Activated CD4-positive, CD25-positive, alpha-beta regulatory T cell treated with anti-CD3 and anti-CD28 coated beads, Interleukin-2, amount 50 U/mL, for 16 hours (primary cell): Measurements from ENCODE around the gene LTBP3.

Experiments used
- DNase-seq: peaks from one replicate; pipeline ENCODE4 v3.0.0-alpha.2; 2020; ENCODE audit warnings: low read depth, low spot score

LTBP3 gene

GRCh38 chr11:65554057-65554818, 3.9 kb downstream of the LTBP3 start:
- no peak for DNase-seq

GRCh38 chr11:65553301-65554001, 4.7 kb downstream of the LTBP3 start:
- DNase-seq = peak; percentile 35

- no peak for DNase-seq
These were observed 5.7 kb downstream of the LTBP3 start for GRCh38 chr11:65552388-65552951.

- no peak for DNase-seq
These were observed 6.4 kb downstream of the LTBP3 start for GRCh38 chr11:65551572-65552387.

- DNase-seq = no peak
These were observed 9.1 kb downstream of the LTBP3 start for GRCh38 chr11:65549096-65549495.

DNA sequence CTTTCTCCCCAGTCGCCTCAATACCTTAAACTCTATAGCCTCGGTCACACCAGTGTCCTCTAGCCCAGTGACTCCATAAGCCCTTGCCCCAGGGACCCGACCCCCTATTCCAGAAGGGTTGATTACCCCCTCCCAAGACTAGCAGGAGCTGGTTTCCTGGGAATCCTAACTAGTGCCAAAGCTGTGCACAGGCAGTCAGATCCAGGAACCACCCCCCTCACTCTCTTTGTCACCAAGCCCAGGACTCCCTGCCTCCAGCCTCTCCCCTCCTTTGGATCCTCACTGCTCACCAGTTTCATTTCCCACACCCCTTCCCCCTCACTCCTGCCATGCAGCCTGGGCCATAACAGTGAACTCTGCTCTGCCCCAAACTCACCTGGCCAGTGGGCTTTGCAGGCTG, 9.8 kb downstream of the LTBP3 start:
- DNase-seq = no peak

- DNase-seq = no peak
These were observed 10.6 kb downstream of the LTBP3 start for GRCh38 chr11:65547446-65548125.

DNA sequence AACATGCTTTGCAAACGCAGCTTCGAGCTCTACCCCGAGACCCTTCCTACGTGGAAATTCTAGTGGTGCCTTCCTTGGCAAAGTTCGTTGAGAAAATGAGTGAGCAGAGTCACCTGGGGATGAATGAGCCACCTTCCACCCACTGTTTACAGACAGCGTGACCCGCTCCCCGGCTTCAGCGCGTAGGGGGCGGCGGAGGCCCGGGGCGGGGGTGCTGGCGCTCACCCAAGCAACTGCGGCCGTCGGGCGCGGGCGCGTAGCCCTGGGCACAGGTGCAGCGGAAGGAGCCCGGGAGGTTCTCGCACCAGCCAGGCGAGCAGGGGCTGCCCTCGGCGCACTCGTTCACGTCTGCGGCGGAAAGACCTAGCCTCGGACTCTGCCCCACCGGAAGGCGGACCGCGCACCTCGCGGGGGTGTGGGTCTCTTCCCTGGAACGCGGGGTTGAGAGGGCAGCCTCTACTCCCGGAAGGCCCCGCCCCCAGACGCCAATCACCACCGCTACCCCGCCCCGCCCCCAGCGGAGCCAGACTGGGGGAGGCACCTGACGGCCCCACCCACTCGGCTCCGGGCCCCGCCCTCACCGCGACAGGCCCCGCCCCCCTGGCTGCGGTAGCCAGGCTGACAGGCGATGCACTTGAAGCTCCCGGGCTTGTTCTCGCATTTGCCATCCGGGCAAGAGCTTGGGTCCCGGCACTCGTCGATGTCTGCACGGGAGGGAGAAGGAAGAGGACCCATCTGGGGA, 11.8 kb downstream of the LTBP3 start:
- DNase-seq = peak; percentile 93

- DNase-seq = no peak
These were observed 12.3 kb downstream of the LTBP3 start for GRCh38 chr11:65545853-65546216.

DNA sequence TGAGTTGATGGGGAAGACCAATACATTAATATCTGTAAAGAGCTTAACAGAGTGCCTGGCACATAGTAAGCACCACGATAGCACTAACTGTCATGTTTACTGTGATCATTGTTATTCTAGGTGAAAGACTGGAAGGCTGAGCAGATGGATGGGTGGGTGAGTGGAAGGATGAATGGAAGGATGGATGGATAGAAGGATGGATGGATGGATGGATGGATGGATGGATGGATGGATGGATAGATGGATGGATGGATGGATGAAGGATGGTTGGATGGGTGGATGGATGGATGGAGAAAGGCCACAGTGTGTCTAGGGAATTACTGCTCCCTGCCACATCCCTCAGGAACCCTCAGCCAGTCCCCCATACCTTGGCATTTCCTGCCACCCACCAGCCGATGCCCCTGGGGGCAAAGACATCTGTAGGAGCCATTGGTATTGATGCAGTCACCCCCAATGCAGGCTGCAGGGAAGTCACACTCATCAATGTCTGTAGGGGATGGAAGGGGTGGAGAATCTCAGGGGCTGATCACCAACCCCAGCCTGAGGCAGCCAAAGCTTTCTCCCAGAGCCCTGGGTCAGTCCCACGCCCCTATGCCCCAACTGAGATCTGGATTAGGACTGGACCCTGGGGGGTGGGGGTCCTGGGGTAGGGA, 15.3 kb downstream of the LTBP3 start:
- no peak for DNase-seq

- DNase-seq = no peak
These were observed 16.8 kb downstream of the LTBP3 start for GRCh38 chr11:65541093-65541982.

- peak; percentile 72 for DNase-seq
These were observed 17.7 kb downstream of the LTBP3 start for GRCh38 chr11:65540290-65541092.

DNA sequence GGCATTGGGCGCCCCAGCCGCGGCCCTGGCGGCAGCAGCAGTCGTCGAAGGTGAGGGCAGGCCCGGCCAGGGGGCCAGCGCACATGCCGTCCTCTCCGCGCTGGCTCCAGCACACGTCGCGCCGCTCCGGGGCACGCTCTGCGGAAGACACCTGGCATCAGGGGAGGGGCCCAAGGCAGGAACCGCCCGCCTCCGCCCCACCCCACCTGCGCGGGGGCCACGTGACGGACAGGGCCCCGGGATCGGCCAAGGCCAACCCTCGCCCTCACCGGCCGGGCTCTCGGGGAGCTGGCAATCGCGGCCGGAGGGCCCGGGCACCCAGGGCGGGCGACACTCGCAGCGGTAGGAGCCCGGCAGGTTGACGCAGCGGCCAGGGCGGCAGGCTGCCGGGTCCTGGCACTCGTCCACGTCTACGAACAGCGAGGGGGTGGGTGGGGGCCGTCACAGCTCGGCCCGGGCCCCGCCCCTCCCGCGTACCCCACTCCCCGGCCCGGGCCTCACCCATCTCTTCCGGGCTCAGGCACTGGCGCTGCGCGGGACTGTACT, 18.3 kb downstream of the LTBP3 start:
- no peak for DNase-seq

- no peak for DNase-seq
These were observed 19.0 kb downstream of the LTBP3 start for GRCh38 chr11:65538915-65539743.

DNA sequence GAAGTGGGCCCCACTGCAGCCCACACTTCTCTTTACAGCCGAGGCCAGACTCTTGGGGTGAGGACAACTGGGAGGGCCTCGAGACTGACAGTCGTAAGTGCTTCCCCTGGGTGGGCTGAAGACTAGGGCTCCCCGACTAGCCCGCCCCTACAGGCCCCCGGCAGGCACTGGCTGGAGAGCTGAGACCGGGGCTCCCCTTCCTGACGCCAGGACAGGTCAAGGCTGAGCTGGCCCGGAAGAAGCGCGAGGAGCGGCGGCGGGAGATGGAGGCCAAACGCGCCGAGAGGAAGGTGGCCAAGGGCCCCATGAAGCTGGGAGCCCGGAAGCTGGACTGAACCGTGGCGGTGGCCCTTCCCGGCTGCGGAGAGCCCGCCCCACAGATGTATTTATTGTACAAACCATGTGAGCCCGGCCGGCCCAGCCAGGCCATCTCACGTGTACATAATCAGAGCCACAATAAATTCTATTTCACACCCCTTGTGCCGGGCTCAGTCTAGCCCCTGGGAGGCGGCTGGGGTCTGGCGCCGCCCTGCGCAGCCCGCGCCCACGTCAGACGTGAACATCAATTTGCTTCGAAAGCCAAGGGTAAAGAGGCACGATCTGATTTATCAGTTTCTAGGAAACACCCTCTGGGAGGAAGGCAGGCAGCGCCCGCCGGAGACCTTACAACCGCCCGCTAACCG, 19.8 kb downstream of the LTBP3 start:
- no peak for DNase-seq

DNA sequence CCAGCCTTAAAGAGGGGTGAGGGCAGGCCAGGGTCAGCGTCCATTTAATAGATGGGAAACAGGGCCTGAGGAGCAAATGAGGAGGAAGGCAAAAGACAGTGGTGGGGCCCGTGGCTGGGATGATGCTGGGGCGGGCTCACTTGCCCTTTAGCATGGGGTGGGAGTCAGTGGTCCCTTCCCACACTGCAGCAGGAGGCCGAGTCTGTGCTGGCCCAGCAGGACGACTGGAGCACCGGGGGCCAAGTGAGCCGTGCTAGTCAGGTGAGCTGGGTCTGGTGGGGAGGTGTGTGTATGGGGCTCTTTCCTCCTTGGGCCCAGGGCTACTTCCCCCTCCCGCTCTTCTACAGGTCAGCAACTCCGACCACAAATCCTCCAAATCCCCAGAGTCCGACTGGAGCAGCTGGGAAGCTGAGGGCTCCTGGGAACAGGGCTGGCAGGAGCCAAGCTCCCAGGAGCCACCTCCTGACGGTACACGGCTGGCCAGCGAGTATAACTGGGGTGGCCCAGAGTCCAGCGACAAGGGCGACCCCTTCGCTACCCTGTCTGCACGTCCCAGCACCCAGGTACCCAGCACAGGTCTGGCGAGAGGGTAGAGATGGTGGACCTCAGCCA, 20.4 kb downstream of the LTBP3 start:
- no peak for DNase-seq
